HG03558 (cell line): ENCODE results near the gene NCAPG.

ENCODE experiments used
- ATAC-seq: cut with Tn5 transposase; IDR thresholded peaks from one replicate; pipeline ENCODE4 v1.9.1; 2021; ENCODE audit warnings: moderate number of reproducible peaks; ENCODE audit not compliant: unreplicated experiment; ENCODE audit errors: extremely low read depth

The NCAPG gene

GRCh38 chr4:17810260-17811077, at the start of gene NCAPG, which contains the start of gene DCAF16:
Gene NCAPG (plus strand): TSS chr4:17810979. CDS start chr4:17811078, 99 bp downstream.
Gene DCAF16 (minus strand): TSS chr4:17810757. CDS start chr4:17804141, 6,616 bp downstream.
- peak; percentile 82 for ATAC-seq

- ATAC-seq, result no peak
Measured at GRCh38 chr4:17761062-17761461, 49.7 kb upstream of the NCAPG start.

GRCh38 chr4:17762726-17763125, 48.1 kb upstream of the NCAPG start:
- no peak for ATAC-seq

GRCh38 chr4:17763416-17763815, 47.4 kb upstream of the NCAPG start:
- ATAC-seq, result no peak

- ATAC-seq, result no peak
Measured at GRCh38 chr4:17763931-17764330, 46.8 kb upstream of the NCAPG start.

- no peak for ATAC-seq
Measured at GRCh38 chr4:17765514-17766286, 45.1 kb upstream of the NCAPG start.

- ATAC-seq, result no peak
Measured at GRCh38 chr4:17766826-17767458, 43.8 kb upstream of the NCAPG start.

GRCh38 chr4:17769406-17770174, 41.2 kb upstream of the NCAPG start:
- ATAC-seq, result no peak

GRCh38 chr4:17770845-17771244, 39.9 kb upstream of the NCAPG start:
- no peak for ATAC-seq

GRCh38 chr4:17771284-17771908, 39.4 kb upstream of the NCAPG start:
- no peak for ATAC-seq

GRCh38 chr4:17773135-17773698, 37.6 kb upstream of the NCAPG start:
- ATAC-seq, result no peak

GRCh38 chr4:17778431-17778830, 32.3 kb upstream of the NCAPG start:
- ATAC-seq, result no peak

- no peak for ATAC-seq
Measured at GRCh38 chr4:17780501-17781299, 30.1 kb upstream of the NCAPG start.

- no peak for ATAC-seq
Measured at GRCh38 chr4:17781300-17782287, 29.2 kb upstream of the NCAPG start, which contains the start of gene FAM184B. Gene FAM184B (minus strand): TSS chr4:17781621. CDS start chr4:17781299, 322 bp downstream.

- no peak for ATAC-seq
Measured at GRCh38 chr4:17785858-17786257, 24.9 kb upstream of the NCAPG start.

- ATAC-seq, result no peak
Measured at GRCh38 chr4:17786567-17786966, 24.2 kb upstream of the NCAPG start.

- no peak for ATAC-seq
Measured at GRCh38 chr4:17787315-17787714, 23.5 kb upstream of the NCAPG start.
